ENCODE measurements around the gene ZC3H10. TPM values are rescaled to one million over a fixed set of nuclear protein-coding genes. Genes with fewer than 3 reads are reported as not detected.

ZC3H10 gene
- total RNA-seq, 2 donors from 2014 or later: 0.99 to 11.2 TPM

DNA sequence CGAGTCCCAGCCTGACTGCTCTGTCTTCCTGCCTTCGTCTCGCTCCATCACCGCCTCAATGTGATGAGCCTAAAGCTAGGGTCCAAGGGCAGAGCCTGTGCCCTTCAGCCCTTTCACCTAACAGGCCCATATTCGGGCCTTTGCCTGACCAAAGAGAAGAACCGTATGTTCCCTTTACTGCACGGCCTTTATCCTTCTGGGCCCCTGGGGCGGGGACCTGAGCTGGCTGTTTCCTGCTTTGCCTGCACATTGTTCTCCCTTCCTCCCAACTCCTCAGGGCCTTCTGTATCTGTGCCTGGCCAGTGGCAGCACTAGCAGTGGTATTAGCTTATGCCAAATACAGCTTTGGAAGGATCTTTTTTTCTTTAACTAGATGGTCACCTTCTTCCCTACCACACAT, 25.8 kb downstream of the ZC3H10 start:
- Histone ChIP-seq H3K9me3 (no peaks in the 10 kb centered on the region), H3K27me3 (no peaks in the 10 kb centered on the region), H3K27ac (peak overlapping the region in 1 of 4 donors; percentile 13), H3K4me1 (peaks cover 17% of the 10 kb centered on the region), H3K4me3 (no peak overlapping the region), H3K36me3 (replicated peaks in 1 of 2; ENCODE audit: insufficient read depth in 1 of 2, low read depth in 2 of 2) (peaks cover 9 to 32% of the 10 kb centered on the region in 2 donors)
- ATAC-seq (no peak), DNase-seq (no peak)
- intact Hi-C loops (cut with DNase I): no loop called here
- TF ChIP-seq, protein P1, sequence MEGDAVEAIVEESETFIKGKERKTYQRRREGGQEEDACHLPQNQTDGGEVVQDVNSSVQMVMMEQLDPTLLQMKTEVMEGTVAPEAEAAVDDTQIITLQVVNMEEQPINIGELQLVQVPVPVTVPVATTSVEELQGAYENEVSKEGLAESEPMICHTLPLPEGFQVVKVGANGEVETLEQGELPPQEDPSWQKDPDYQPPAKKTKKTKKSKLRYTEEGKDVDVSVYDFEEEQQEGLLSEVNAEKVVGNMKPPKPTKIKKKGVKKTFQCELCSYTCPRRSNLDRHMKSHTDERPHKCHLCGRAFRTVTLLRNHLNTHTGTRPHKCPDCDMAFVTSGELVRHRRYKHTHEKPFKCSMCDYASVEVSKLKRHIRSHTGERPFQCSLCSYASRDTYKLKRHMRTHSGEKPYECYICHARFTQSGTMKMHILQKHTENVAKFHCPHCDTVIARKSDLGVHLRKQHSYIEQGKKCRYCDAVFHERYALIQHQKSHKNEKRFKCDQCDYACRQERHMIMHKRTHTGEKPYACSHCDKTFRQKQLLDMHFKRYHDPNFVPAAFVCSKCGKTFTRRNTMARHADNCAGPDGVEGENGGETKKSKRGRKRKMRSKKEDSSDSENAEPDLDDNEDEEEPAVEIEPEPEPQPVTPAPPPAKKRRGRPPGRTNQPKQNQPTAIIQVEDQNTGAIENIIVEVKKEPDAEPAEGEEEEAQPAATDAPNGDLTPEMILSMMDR (IDR thresholded peaks at IDR 0.05): no peak
- no peak for TF ChIP-seq POLR2A (IDR thresholded peaks at IDR 0.05)
- WGBS, 2 donors: 89 to 90% methylated on average over 8 of the region's 8 CpGs

DNA sequence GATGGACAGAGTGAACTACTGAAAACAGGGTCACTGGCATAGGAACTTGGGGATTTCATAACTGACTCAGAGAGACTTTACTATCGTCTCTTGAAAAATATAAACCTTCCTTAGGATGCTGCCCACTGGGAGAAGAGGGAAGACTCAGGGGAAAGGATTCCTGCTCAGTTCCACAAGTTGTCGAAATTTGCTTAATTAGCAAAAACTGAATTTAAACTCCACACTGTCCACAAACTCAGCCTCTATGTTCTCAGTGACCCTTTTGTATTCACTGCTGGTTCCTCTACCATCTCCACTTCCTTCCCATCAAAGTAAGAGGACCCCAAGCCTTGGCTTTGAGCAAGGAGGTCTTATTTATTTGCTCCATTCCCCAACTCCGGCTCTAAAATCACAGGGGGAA, 27.2 kb downstream of the ZC3H10 start:
- Histone ChIP-seq H3K9me3 (no peaks in the 10 kb centered on the region), H3K27me3 (no peaks in the 10 kb centered on the region), H3K27ac (peak overlapping the region in 1 of 4 donors; percentile 3), H3K4me1 (peaks cover 17% of the 10 kb centered on the region), H3K36me3 (replicated peaks in 1 of 2; ENCODE audit: insufficient read depth in 1 of 2, low read depth in 2 of 2) (peaks cover 0 to 28% of the 10 kb centered on the region in 2 donors), H3K4me3 (no peak overlapping the region)
- no peak for TF ChIP-seq POLR2A (IDR thresholded peaks at IDR 0.05)
- TF ChIP-seq, protein P1 (IDR thresholded peaks at IDR 0.05): no peak
- intact Hi-C loops (cut with DNase I): no loop called here
- DNase-seq (no peak), ATAC-seq (no peak)
- WGBS, 2 donors: 96 to 99% methylated on average over 3 of the region's 3 CpGs

DNA sequence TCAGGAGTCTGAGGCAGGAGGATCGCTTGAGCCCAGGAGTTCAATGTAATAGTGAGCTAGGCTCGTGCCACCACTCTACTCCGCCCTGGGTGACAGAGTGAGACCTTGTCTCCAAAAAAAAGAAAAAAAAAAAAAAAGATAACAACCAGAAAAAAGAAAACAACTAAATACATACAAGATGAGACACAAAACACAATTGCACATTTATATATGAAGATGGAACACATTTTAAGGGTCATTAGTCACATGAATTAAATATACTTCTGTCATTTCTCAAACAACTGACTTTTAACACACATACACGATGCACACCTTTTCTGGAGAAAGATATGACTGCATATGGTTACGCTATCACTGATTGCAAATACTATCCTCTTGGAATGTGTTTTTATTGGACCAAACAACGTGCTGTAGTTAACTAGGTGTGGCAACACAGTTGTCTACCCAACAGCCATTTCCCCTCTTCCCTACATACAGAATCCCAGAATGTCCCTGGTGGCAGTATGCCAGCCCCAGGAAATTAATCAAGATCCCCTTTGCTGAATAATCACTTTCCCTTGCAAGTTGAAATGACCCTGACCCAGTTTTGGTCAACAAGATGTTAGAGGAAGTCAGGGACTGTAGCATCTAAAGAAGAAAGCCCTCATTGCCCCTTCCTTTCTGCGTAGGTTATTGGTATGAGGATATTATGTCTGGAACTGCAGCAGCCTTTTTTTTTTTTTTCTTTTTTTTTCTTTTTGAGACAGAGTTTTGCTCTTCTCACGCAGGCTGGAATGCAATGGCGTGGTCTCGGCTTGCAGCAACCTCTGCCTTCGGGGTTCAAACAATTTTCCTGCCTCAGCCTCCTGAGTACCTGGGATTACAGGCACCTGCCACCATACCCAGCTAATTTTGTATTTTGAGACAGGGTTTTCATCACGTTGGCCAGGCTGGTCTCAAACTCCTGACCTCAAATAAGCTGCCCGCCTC, 28.7 kb downstream of the ZC3H10 start:
- Histone ChIP-seq H3K9me3 (no peaks in the 10 kb centered on the region), H3K27ac (peak overlapping the region in 3 of 4 donors; percentile 18 to 60 (median 37)), H3K36me3 (replicated peaks in 1 of 2; ENCODE audit: insufficient read depth in 1 of 2, low read depth in 2 of 2) (peaks cover 0 to 25% of the 10 kb centered on the region in 2 donors), H3K4me1 (peaks cover 24% of the 10 kb centered on the region), H3K4me3 (no peak overlapping the region), H3K27me3 (no peaks in the 10 kb centered on the region)
- TF ChIP-seq, protein P1 (IDR thresholded peaks at IDR 0.05): no peak
- TF ChIP-seq POLR2A (IDR thresholded peaks at IDR 0.05): peak in 1 of 3 donors; percentile 7
- intact Hi-C loops (cut with DNase I): no loop called here
- peak; percentile 25 for ATAC-seq
- WGBS, 2 donors: 62 to 65% methylated on average over 13 of the region's 13 CpGs
- peak in 3 of 4 donors; percentile 31 to 38 (median 37) for DNase-seq

DNA sequence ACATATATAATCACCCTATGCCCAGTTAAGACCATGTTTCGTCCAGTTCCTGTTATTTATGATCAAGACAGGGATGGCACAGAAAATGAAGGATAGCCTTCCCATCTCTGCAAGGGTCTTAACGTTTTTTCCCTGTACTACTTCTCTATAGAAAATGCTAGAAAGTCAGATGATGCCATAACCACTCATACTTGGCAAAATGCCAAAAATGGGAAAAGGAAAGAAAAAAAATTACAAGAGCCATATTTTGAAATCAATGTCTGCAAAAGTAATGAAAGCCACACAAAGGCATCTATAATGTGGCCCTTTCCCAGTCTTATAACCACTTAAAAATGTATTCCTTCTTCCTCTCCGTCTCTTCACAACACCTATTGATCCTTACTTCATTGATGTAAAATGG, 32.5 kb downstream of the ZC3H10 start:
- H3K4me1 ChIP-seq: peaks cover 35% of the 10 kb centered on the region
- intact Hi-C loops (cut with DNase I): no loop called here
- no peak overlapping the region for H3K27ac ChIP-seq
- no peak overlapping the region for H3K4me3 ChIP-seq
- DNase-seq (no peak), ATAC-seq (no peak)
- no peaks in the 10 kb centered on the region for H3K27me3 ChIP-seq
- H3K9me3 ChIP-seq: no peaks in the 10 kb centered on the region
- 59 to 62% methylated on average over 3 of the region's 3 CpGs for WGBS, 2 donors
- no peak for TF ChIP-seq POLR2A (IDR thresholded peaks at IDR 0.05)
- TF ChIP-seq, protein P1 (IDR thresholded peaks at IDR 0.05): no peak
- H3K36me3 ChIP-seq (replicated peaks in 1 of 2; ENCODE audit: insufficient read depth in 1 of 2, low read depth in 2 of 2): no peaks in the 10 kb centered on the region

Measured in body of pancreas (tissue), 4 donors.